ENCODE measurements around the gene CHAT.

The CHAT gene

DNA sequence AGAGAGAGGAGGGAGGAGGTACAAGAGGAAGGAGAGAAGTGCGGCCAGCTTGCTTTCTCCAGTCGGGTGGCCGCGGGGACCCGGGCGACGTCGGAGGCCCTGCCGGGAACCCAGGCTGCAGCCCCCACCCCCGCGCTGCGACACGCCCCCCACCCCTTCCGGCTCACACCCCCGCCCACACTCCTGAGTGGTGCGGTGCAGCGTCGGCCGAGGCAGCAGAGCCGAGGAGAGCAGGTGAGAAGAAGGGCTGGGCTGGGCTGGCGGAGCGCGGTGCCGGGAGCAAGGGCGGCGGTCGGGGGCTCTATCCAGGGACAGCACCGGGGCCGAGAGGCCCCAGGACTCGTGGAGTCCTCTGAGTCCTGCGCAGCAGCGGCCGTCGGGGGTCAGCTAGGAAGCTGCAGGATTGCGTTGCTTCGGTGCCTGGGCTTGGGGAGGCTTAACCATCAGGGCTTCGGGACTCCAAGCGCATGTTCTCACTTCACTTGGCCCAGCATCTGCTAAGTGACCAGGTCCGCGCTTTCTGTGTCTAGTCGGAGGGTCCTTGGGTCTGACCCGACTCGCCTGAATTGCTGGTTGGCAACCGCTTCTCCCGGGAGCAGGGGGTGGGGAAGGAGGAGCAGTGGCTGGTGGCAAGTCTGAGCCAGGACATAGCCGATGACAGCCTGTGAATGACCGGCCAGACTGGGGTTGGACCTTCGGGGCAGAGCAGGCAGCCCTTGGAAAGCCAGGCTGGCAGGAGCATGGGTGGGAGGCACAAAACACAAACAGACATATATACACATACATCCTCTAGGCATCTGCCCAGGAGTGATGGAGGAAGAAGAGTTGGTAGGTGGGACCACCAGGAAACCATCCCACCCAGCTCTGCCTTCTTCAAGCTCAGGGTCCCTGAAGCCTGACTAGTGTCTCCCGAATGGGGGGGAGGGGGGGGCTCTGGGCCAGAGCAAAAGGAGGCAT lies 683 bp downstream of the CHAT start:
- no peak for DNase-seq (ENCODE audit: low spot score)
- ChIA-PET CTCF (no interaction called here), POLR2A (ENCODE audit: low non-redundant PET) (no interaction called here)
- TF ChIP-seq, protein P1, sequence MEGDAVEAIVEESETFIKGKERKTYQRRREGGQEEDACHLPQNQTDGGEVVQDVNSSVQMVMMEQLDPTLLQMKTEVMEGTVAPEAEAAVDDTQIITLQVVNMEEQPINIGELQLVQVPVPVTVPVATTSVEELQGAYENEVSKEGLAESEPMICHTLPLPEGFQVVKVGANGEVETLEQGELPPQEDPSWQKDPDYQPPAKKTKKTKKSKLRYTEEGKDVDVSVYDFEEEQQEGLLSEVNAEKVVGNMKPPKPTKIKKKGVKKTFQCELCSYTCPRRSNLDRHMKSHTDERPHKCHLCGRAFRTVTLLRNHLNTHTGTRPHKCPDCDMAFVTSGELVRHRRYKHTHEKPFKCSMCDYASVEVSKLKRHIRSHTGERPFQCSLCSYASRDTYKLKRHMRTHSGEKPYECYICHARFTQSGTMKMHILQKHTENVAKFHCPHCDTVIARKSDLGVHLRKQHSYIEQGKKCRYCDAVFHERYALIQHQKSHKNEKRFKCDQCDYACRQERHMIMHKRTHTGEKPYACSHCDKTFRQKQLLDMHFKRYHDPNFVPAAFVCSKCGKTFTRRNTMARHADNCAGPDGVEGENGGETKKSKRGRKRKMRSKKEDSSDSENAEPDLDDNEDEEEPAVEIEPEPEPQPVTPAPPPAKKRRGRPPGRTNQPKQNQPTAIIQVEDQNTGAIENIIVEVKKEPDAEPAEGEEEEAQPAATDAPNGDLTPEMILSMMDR (conservative IDR thresholded peaks at IDR 0.05; ENCODE audit: low read depth), result no peak
- H3K27ac ChIP-seq, result no peak overlapping the region

DNA sequence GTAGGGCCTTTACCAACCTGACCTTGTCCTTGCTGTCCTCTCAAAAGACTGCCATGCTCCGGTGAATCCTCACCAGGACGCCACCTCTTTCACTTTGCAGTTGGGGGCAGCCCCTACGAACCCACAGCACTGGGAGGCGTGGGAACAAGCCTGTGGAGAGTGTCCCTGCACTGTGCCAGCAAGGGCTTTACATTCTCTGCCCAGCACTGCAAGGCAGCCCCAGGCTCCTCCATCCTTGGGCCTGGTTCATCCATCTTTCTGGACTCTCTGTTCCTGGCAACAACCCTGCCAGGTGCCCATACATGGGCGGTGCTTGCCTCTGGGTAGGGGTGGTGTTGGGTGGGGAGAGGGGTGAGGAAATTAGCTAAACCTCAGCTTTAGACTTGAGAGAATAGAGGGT lies 1.4 kb downstream of the CHAT start:
- CTCF ChIA-PET, result no interaction called here
- TF ChIP-seq, protein P1 (conservative IDR thresholded peaks at IDR 0.05; ENCODE audit: low read depth), result no peak
- no peak for DNase-seq (ENCODE audit: low spot score)
- POLR2A ChIA-PET (ENCODE audit: low non-redundant PET), result no interaction called here
- H3K27ac ChIP-seq, result no peak overlapping the region

DNA sequence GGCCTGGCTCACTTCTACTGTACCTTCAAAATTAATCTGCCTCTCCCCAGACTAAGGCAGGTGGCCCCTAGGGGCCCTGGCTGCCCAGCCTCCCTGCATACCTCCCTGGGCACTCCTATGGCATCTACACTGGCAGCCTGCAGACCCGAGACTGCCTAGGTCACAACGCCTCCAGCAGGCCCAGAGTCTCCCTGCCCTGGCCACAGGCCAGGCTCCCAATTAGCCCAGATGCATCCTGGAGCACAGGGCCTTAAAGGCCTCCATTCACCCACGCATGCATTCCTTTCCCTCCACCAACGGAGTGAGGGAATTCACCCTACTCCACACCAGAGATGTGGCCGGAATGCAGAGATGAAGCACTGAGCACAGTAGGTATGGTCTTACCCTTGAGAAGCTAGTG lies 1.9 kb downstream of the CHAT start:
- TF ChIP-seq, protein P1 (conservative IDR thresholded peaks at IDR 0.05; ENCODE audit: low read depth), result no peak
- H3K27ac ChIP-seq, result no peak overlapping the region
- CTCF ChIA-PET, result no interaction called here
- no peak for DNase-seq (ENCODE audit: low spot score)
- POLR2A ChIA-PET (ENCODE audit: low non-redundant PET), result no interaction called here

DNA sequence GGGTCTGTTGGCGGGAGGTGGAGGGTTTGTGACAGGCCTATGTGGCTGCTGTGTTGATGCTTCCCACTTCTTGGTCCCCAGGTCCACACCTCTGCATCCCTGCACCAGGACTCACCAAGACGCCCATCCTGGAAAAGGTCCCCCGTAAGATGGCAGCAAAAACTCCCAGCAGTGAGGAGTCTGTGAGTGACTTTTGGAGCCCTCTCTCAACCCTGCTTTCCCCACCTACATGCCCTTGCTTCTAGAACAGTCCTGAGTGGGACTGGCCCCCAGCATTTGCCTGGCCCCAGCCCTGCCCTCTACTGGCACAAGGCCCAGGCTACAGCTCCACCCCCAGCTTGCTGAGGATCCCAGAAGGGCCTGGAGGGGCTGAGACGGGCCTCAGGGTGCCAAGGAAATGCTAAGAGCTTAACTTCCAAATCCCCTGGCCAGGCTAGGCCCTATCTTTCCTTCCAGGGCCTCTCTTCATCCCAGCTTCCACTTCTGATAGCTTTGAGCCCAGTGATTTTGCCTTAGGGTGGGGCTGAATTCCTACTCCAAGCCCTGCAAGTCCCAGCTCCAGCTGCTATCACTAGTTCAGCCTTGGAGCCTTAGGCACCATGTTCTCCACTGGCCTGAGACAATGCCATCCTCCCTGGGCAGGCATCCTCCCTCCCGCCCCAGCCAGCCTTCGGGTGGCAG lies 2.7 kb downstream of the CHAT start:
- POLR2A ChIA-PET (ENCODE audit: low non-redundant PET), result no interaction called here
- DNase-seq (ENCODE audit: low spot score), result no peak
- H3K27ac ChIP-seq, result no peak overlapping the region; the same call in 1 of the 2 replicates
- TF ChIP-seq, protein P1 (conservative IDR thresholded peaks at IDR 0.05; ENCODE audit: low read depth), result no peak
- CTCF ChIA-PET, result no interaction called here

DNA sequence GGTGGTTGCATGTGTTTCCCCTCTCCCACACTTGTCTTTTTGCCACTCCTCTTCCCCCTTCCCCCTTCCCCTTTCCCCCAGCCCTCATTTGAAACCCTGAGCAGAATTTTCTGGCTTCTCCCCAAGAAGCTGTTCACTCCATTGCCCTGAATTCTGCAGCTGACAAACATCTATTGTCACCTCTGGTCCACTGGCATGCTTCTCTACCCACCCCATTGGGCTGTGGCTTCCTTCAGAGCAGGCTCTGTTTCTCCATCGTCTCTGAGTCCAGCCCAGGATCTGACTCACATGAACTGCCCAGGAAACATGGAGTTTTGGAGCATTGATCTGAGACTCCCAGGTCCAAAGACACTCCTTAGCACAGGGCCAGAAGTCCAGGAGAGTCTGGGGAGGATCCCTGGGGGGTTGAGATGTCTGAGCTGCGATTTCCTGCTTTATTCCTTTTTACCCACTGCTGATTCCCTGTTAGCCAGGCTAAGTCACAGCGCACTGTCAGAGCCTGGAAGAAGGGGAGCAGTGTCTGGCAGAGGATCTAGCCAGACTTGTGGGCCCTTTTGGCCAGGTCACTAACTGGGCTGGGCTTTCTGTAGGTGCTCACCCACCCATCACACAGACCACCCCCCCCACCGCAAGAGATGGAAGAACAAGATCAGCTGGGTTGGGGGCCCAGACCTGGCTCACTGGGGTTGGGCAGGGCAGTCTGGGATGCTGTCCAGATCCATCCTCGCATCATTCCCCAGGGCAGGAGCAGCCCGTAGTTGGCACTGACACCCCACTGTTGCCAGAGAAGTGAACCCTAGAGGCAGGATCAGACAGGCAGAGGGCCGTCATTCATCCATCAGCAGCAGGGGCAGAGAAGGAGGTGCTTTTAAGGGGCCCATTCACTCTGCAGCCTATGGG lies 3.5 kb downstream of the CHAT start:
- no peak overlapping the region; the same call in 1 of the 2 replicates for H3K27ac ChIP-seq
- TF ChIP-seq, protein P1 (conservative IDR thresholded peaks at IDR 0.05; ENCODE audit: low read depth), result no peak
- no peak for DNase-seq (ENCODE audit: low spot score)
- ChIA-PET POLR2A (ENCODE audit: low non-redundant PET) (no interaction called here), CTCF (no interaction called here)

DNA sequence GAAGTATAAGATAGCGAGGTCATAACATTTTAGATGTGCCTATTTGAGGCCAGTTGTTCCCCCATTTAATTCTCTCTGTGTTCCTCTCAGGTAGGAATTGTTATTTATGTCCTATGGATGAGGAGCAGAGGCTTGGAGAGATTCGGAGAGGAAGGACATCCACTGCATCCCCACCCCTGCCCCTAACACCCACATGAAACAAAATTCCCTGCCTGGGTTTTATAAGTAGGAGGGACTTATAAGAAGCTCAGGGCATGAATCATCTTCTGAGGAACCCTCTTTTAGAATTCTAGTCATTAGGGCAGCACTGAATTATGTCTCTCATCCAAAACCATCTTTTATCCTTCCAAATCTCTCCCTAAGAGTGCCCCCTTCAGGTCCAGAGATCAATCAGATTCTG lies 5.0 kb downstream of the CHAT start:
- POLR2A ChIA-PET (ENCODE audit: low non-redundant PET), result no interaction called here
- H3K27ac ChIP-seq, result no peak overlapping the region
- TF ChIP-seq, protein P1 (conservative IDR thresholded peaks at IDR 0.05; ENCODE audit: low read depth), result no peak
- DNase-seq (ENCODE audit: low spot score), result no peak
- CTCF ChIA-PET, result interaction anchor here (0.5 kb wide), 1 partner anchor 93 kb away, joined by 3 read pairs; no protein-coding TSS in a partner anchor
